Activated T-helper 9 cell treated with anti-CD3 and anti-CD28 coated beads, Interleukin-2, amount 50 U/mL, for 16 hours (primary cell): ENCODE measurements around the gene VWC2L.

ENCODE experiments used
- DNase-seq: peaks from one replicate; pipeline ENCODE4 v3.0.0-alpha.2; 2020; ENCODE audit warnings: low read depth

Gene VWC2L

GRCh38 chr2:214410918-214411554 is at the start of gene VWC2L:
TSS of gene VWC2L (plus strand) at chr2:214411054. CDS start at chr2:214414194, 3,140 bp downstream.
- DNase-seq = no peak

- DNase-seq = no peak
Measured at GRCh38 chr2:214361116-214361515, 49.7 kb upstream of the VWC2L start.

GRCh38 chr2:214365549-214365948 is 45.3 kb upstream of the VWC2L start:
- DNase-seq = no peak

GRCh38 chr2:214367171-214367570 is 43.7 kb upstream of the VWC2L start:
- DNase-seq = no peak

- no peak for DNase-seq
Measured at GRCh38 chr2:214376618-214377285, 34.1 kb upstream of the VWC2L start.

- no peak for DNase-seq
Measured at GRCh38 chr2:214377286-214377624, 33.6 kb upstream of the VWC2L start.

GRCh38 chr2:214378455-214379103 is 32.3 kb upstream of the VWC2L start:
- no peak for DNase-seq

- no peak for DNase-seq
Measured at GRCh38 chr2:214379227-214379626, 31.6 kb upstream of the VWC2L start.

GRCh38 chr2:214380681-214381080 is 30.2 kb upstream of the VWC2L start:
- DNase-seq = no peak

- DNase-seq = no peak
Measured at GRCh38 chr2:214382229-214382628, 28.6 kb upstream of the VWC2L start.

- DNase-seq = no peak
Measured at GRCh38 chr2:214386720-214387119, 24.1 kb upstream of the VWC2L start.

- no peak for DNase-seq
Measured at GRCh38 chr2:214389334-214389733, 21.5 kb upstream of the VWC2L start.

- DNase-seq = no peak
Measured at GRCh38 chr2:214393796-214394195, 17.1 kb upstream of the VWC2L start.

- no peak for DNase-seq
Measured at GRCh38 chr2:214395040-214395439, 15.8 kb upstream of the VWC2L start.

- DNase-seq = no peak
Measured at GRCh38 chr2:214401580-214401979, 9.3 kb upstream of the VWC2L start.

- no peak for DNase-seq
Measured at GRCh38 chr2:214410128-214410775, 602 bp upstream of the VWC2L start.

GRCh38 chr2:214412679-214413078 is 1.8 kb downstream of the VWC2L start:
- no peak for DNase-seq

GRCh38 chr2:214436470-214436869 is 25.6 kb downstream of the VWC2L start:
- DNase-seq = no peak

- DNase-seq = no peak
Measured at GRCh38 chr2:214450118-214450894, 39.5 kb downstream of the VWC2L start.

GRCh38 chr2:214451516-214452275 is 40.8 kb downstream of the VWC2L start:
- DNase-seq = no peak

- no peak for DNase-seq
Measured at GRCh38 chr2:214465363-214466146, 54.7 kb downstream of the VWC2L start.
